Measurements from ENCODE around the gene STX16.

The STX16 gene

GRCh38 chr20:58626051-58626450, 25.0 kb upstream of the STX16 start:
- no peak overlapping the region for H3K4me3 ChIP-seq (ENCODE audit: low read depth, low read length)
- H3K9me3 ChIP-seq (ENCODE audit: severe bottlenecking) = peaks cover 14% of the 10 kb centered on the region
- no peak overlapping the region for H3K27ac ChIP-seq
- no peaks in the 10 kb centered on the region for H3K36me3 ChIP-seq
- DNase-seq = no peak
- no peak for TF ChIP-seq CTCF (IDR thresholded peaks at IDR 0.05; ENCODE audit: low read depth, low read length)
- no peaks in the 10 kb centered on the region for H3K27me3 ChIP-seq (ENCODE audit: insufficient read depth, low read depth, severe bottlenecking)

- Histone ChIP-seq H3K36me3 (no peaks in the 10 kb centered on the region), H3K9me3 (ENCODE audit: severe bottlenecking) (peaks cover 5% of the 10 kb centered on the region), H3K27me3 (ENCODE audit: insufficient read depth, low read depth, severe bottlenecking) (no peaks in the 10 kb centered on the region), H3K27ac (no peak overlapping the region), H3K4me3 (ENCODE audit: low read depth, low read length) (no peak overlapping the region)
- DNase-seq = no peak
- TF ChIP-seq CTCF (IDR thresholded peaks at IDR 0.05; ENCODE audit: low read depth, low read length) = no peak
Observed at GRCh38 chr20:58627212-58628072, 23.6 kb upstream of the STX16 start.

- Histone ChIP-seq H3K4me3 (ENCODE audit: low read depth, low read length) (no peak overlapping the region), H3K36me3 (no peaks in the 10 kb centered on the region), H3K27ac (no peak overlapping the region), H3K27me3 (ENCODE audit: insufficient read depth, low read depth, severe bottlenecking) (no peaks in the 10 kb centered on the region), H3K9me3 (ENCODE audit: severe bottlenecking) (no peaks in the 10 kb centered on the region)
- peak; percentile 49 for TF ChIP-seq CTCF (IDR thresholded peaks at IDR 0.05; ENCODE audit: low read depth, low read length)
- DNase-seq = no peak
Observed at GRCh38 chr20:58628491-58629214, 22.4 kb upstream of the STX16 start.

GRCh38 chr20:58629215-58629580, 21.9 kb upstream of the STX16 start:
- TF ChIP-seq CTCF (IDR thresholded peaks at IDR 0.05; ENCODE audit: low read depth, low read length) = no peak
- Histone ChIP-seq H3K4me3 (ENCODE audit: low read depth, low read length) (no peak overlapping the region), H3K27ac (no peak overlapping the region), H3K36me3 (no peaks in the 10 kb centered on the region), H3K27me3 (ENCODE audit: insufficient read depth, low read depth, severe bottlenecking) (no peaks in the 10 kb centered on the region), H3K9me3 (ENCODE audit: severe bottlenecking) (no peaks in the 10 kb centered on the region)
- no peak for DNase-seq

- TF ChIP-seq CTCF (IDR thresholded peaks at IDR 0.05; ENCODE audit: low read depth, low read length) = no peak
- no peak overlapping the region for H3K27ac ChIP-seq
- H3K27me3 ChIP-seq (ENCODE audit: insufficient read depth, low read depth, severe bottlenecking) = no peaks in the 10 kb centered on the region
- H3K36me3 ChIP-seq = no peaks in the 10 kb centered on the region
- DNase-seq = no peak
- no peak overlapping the region for H3K4me3 ChIP-seq (ENCODE audit: low read depth, low read length)
- no peaks in the 10 kb centered on the region for H3K9me3 ChIP-seq (ENCODE audit: severe bottlenecking)
Observed at GRCh38 chr20:58630063-58630462, 21.0 kb upstream of the STX16 start.

Measured in WERI-Rb-1 (cell line).